Left lung (tissue), 10 donors: ENCODE measurements around the gene GLCCI1. TPM values are rescaled to one million over a fixed set of nuclear protein-coding genes. Genes with fewer than 3 reads are reported as not detected.
"Not testable (repeated sequence)": the region's sequence is repeated elsewhere in the genome, so short reads cannot be mapped to it uniquely, and the experiment has no call there.

ENCODE experiments used
- ATAC-seq: fragments of 200-7000 bp; cut with Tn5 transposase; one replicate; pipeline ENCODE4 v1.9.1; 2020; ENCODE audit warnings: moderate library complexity
- DNase-seq, 4 donors: peaks; one replicate each; pipeline ENCODE4 v3.0.0-alpha.2; 2013 to 2020
- H3K27ac ChIP-seq, 2 donors: fragments of 200-600 bp; sonication (generic) in 1 of 2; one replicate each; pipeline versions ENCODE4 v1.5.0 to v1.8.0; 2020 to 2021
- H3K27me3 ChIP-seq, 2 donors: fragments of 200-600 bp; sonication (generic) in 1 of 2; one replicate each; pipeline versions ENCODE4 v1.5.0 to v1.8.0; 2020 to 2021
- H3K36me3 ChIP-seq, 2 donors: fragments of 200-600 bp; sonication (generic) in 1 of 2; one replicate each; pipeline versions ENCODE4 v1.5.0 to v1.8.0; 2020 to 2021
- H3K4me1 ChIP-seq, 2 donors: fragments of 200-600 bp; one replicate each; pipeline ENCODE4 v1.8.0; 2021
- H3K4me3 ChIP-seq, 2 donors: fragments of 200-600 bp; sonication (generic) in 1 of 2; one replicate each; pipeline versions ENCODE4 v1.5.0 to v1.8.0; 2020 to 2021; ENCODE audit warnings: mild to moderate bottlenecking in 1 of 2
- H3K9me3 ChIP-seq, 2 donors: fragments of 200-600 bp; sonication (generic) in 1 of 2; one replicate each; pipeline versions ENCODE4 v1.5.0 to v1.8.0; 2020 to 2021
- intact Hi-C, 2 donors: fragments of 100-400 bp; cut with DNase I; formaldehyde crosslinking; loops; one replicate each; pipeline versions ENCODE4 v1.11.2 to v1.14.2; 2022
- polyA plus RNA-seq, 6 donors: library from polyadenylated mRNA; unstranded; fragments of 120-200 nt; gene quantifications; one replicate each; pipeline ENCODE4 v1.2.1, GENCODE V29; 2013; ENCODE audit not compliant: insufficient read length in 6 of 6
- total RNA-seq, 2 donors: library from RNA; stranded (reverse); fragmentation: NEBNext Ultra II Directional; extraction: Animal tissue kit (Norgen Biotek cat#: 25700); gene quantifications; one replicate each; pipeline ENCODE4 v1.2.1, GENCODE V29; 2021
- TF ChIP-seq, protein P1 (sequence below), 2 donors: fragments of 200-600 bp; sonication (generic) in 1 of 2; IDR thresholded peaks; one replicate each; pipeline versions ENCODE4 v1.5.0 to v1.8.0; 2021; ENCODE audit warnings: antibody characterized with exemption in 2 of 2
- donor health status: DM: no; HTN: yes; CAD: no.
- donor health status: DM: no; HTN: no; CAD: no.

GLCCI1 gene
- total and polyA plus RNA-seq, 8 donors = 25.4 to 45.2 (median 37.1) TPM

DNA sequence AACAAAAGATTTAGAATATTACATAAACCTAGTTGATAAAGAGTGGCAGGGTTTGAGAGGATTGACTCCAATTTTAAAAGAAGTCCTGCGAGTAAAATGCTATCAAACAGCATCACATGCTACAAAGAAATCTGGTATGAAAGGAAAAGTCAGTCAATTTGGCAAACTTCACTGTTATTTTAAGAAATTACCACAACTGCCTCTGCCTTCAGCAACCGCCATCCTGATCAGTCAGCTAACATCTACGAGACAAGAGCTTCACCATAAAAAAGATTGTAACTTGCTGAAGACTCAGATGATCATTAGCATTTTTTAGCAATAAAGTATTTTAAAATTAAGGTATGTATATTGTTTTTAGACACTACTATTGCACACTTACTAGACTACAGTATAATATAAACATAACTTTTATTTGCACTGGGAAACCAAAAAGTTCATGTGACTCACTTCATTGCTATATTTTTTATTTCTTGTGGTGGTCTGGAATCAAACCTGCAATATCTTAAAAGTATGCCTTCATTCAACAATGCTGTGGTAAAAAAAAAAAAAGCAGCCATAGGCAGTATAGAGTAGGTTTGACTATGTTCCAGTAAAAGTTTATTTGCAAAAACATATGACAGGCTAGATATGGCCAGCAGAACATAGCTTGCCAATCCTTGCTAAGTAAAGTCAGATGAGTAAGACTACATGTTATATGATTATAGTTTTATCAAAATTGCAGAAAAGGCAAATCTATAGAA is 74.4 kb downstream of the GLCCI1 start:
- H3K9me3 ChIP-seq = no peaks in the 10 kb centered on the region
- ATAC-seq (no peak), DNase-seq (no peak)
- no peak overlapping the region for H3K27ac ChIP-seq
- intact Hi-C loops = no loop called here
- no peak overlapping the region for H3K4me3 ChIP-seq
- H3K36me3 ChIP-seq = no peaks in the 10 kb centered on the region
- TF ChIP-seq, protein P1, sequence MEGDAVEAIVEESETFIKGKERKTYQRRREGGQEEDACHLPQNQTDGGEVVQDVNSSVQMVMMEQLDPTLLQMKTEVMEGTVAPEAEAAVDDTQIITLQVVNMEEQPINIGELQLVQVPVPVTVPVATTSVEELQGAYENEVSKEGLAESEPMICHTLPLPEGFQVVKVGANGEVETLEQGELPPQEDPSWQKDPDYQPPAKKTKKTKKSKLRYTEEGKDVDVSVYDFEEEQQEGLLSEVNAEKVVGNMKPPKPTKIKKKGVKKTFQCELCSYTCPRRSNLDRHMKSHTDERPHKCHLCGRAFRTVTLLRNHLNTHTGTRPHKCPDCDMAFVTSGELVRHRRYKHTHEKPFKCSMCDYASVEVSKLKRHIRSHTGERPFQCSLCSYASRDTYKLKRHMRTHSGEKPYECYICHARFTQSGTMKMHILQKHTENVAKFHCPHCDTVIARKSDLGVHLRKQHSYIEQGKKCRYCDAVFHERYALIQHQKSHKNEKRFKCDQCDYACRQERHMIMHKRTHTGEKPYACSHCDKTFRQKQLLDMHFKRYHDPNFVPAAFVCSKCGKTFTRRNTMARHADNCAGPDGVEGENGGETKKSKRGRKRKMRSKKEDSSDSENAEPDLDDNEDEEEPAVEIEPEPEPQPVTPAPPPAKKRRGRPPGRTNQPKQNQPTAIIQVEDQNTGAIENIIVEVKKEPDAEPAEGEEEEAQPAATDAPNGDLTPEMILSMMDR (IDR thresholded peaks at IDR 0.05) = no peak
- no peaks in the 10 kb centered on the region for H3K4me1 ChIP-seq
- no peaks in the 10 kb centered on the region for H3K27me3 ChIP-seq

DNA sequence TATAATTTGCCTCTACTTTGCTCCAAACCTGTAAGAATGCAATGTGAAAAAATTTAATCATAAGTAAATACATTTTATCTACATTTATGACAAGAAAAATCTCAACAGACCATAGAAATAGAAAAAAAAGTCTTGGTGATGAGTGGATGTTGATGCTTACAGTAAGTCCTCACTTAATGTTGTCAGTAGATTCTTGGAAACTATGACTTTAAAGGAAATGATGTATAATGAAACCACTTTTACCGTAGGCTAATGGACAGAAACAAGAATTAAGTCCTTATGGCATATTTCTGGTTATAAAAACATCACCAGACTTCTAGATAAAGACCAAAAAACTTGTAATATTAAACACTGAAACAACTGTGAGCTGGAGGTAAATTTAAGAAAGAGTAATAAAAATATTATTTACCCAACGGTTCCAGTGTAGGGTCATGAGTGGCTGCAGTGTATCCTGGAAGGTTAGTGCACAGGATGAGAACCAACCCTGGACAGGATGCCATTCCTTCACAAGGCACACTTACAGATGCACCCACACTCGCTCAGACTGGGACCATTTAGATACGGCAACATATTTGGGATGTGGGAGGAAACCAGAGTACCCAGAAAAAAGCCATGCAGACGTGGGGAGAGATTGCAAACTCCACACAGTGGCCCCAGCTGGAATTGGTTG is 76.3 kb downstream of the GLCCI1 start:
- H3K4me1 ChIP-seq = no peaks in the 10 kb centered on the region
- H3K36me3 ChIP-seq = no peaks in the 10 kb centered on the region
- intact Hi-C loops = no loop called here
- no peak overlapping the region for H3K4me3 ChIP-seq
- no peak overlapping the region for H3K27ac ChIP-seq
- H3K27me3 ChIP-seq = no peaks in the 10 kb centered on the region
- TF ChIP-seq, protein P1 (IDR thresholded peaks at IDR 0.05) = no peak
- DNase-seq = no peak
- ATAC-seq = no peak
- no peaks in the 10 kb centered on the region for H3K9me3 ChIP-seq

DNA sequence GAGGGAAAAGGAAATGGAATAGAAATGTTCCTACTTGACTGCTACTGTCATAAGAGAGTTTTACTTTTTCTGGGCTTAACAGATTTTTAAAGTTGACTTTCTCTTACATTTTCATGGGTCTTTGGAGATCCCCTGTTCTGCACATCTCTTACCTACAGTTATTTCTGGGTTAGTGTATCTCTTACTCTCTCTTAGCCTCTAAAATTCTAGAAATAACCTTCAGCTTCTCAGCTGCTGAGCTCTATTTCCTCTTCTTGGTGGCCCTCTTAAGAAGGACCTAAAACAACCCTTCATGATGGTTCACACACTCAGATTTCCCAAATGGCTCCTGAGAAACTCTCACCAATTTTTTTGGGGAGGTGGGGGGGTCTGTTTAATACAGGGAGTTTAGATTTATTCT is 79.5 kb downstream of the GLCCI1 start:
- intact Hi-C loops, H3K4me3 ChIP-seq, H3K4me1 ChIP-seq, DNase-seq, H3K27ac ChIP-seq, H3K36me3 ChIP-seq, H3K9me3 ChIP-seq, H3K27me3 ChIP-seq, ATAC-seq: not testable (repeated sequence)

DNA sequence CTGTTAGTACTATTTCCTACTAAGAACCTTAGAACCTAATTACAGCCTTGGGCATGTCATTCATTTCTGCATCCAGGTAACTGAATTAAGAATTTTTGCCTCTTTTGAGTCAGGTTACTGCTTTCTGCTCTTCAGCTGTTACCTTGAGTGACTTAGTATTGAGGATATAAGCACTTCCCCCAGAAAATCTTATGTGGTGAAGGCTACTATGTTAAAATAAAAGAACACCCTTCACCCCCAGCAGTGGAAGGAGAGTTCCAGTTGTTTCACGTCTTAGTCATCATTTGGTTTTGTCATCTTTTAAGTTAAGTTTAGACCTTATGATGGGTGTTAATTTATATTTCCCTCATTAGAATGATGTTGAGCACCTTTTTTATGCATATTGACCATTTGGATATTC is 82.8 kb downstream of the GLCCI1 start:
- Histone ChIP-seq H3K4me1 (no peaks in the 10 kb centered on the region), H3K9me3 (no peaks in the 10 kb centered on the region), H3K27ac (peak overlapping the region in 1 of 2 donors; percentile 13), H3K36me3 (peaks cover 0 to 11% of the 10 kb centered on the region in 2 donors), H3K4me3 (no peak overlapping the region), H3K27me3 (no peaks in the 10 kb centered on the region)
- TF ChIP-seq, protein P1 (IDR thresholded peaks at IDR 0.05) = no peak
- ATAC-seq (no peak), DNase-seq (no peak)
- intact Hi-C loops = no loop called here

DNA sequence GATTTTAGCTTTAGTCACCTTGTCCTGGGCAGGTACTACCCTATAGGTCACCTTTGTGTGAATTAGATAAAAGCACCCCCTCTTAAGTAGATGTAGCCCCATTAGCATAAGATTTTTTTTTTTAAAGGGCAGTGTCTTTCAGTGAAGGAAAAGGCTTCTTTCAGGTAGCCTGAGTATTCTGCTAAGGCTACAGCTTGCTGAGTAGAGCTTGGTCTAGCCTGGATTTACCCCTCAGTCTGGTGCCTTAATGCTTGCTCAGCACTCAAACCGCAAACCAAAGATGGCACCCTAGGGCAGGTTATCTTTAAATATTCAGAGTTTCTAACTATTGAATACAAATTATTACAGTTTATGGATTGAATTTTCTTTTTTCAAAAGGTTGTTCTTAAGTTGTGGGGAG is 83.4 kb downstream of the GLCCI1 start:
- intact Hi-C loops = no loop called here
- peaks cover 0 to 13% of the 10 kb centered on the region in 2 donors for H3K36me3 ChIP-seq
- no peaks in the 10 kb centered on the region for H3K27me3 ChIP-seq
- H3K9me3 ChIP-seq = no peaks in the 10 kb centered on the region
- no peak for DNase-seq
- no peak overlapping the region for H3K27ac ChIP-seq
- H3K4me3 ChIP-seq = no peak overlapping the region
- no peaks in the 10 kb centered on the region for H3K4me1 ChIP-seq
- ATAC-seq = no peak
- TF ChIP-seq, protein P1 (IDR thresholded peaks at IDR 0.05) = no peak
